KMS-11 (cell line): ENCODE data around the gene ITPR1.

Experiments
- H2AFZ ChIP-seq: fragments of 200-600 bp; sonication (generic); 2 replicates; pipeline ENCODE4 v1.6.1; 2016; ENCODE audit warnings: antibody characterized with exemption, mixed run types, low read depth
- H3K27ac ChIP-seq: fragments of 200-600 bp; sonication (generic); 2 replicates; pipeline ENCODE4 v1.6.1; 2016; ENCODE audit warnings: mild to moderate bottlenecking, mixed run types
- H3K27me3 ChIP-seq: fragments of 200-600 bp; sonication (generic); 2 replicates; pipeline ENCODE4 v1.6.1; 2017; ENCODE audit warnings: mild to moderate bottlenecking, low read depth, mixed run types, moderate library complexity; ENCODE audit not compliant: insufficient read depth
- H3K36me3 ChIP-seq: fragments of 200-600 bp; sonication (generic); 2 replicates; pipeline ENCODE4 v1.6.1; 2017; ENCODE audit warnings: mild to moderate bottlenecking, mixed run types; ENCODE audit not compliant: insufficient read depth
- H3K4me1 ChIP-seq: fragments of 200-600 bp; sonication (generic); 2 replicates; pipeline ENCODE4 v1.6.1; 2016; ENCODE audit warnings: mild to moderate bottlenecking, low read depth, mixed run types; ENCODE audit not compliant: poor library complexity, severe bottlenecking
- H3K4me2 ChIP-seq: fragments of 200-600 bp; sonication (generic); 2 replicates; pipeline ENCODE4 v1.7.0; 2016; ENCODE audit warnings: mild to moderate bottlenecking, mixed run types
- H3K4me3 ChIP-seq: fragments of 200-600 bp; sonication (generic); IDR thresholded peaks from 2 replicates; pipeline ENCODE4 v1.6.1; 2017; ENCODE audit warnings: low read depth, low read length, mixed read lengths; ENCODE audit not compliant: insufficient read depth
- H3K79me2 ChIP-seq: fragments of 200-600 bp; sonication (generic); 2 replicates; pipeline ENCODE4 v1.6.1; 2016; ENCODE audit warnings: low read depth, mixed run types; ENCODE audit not compliant: insufficient read depth
- H3K9ac ChIP-seq: fragments of 200-600 bp; sonication (generic); 2 replicates; pipeline ENCODE4 v1.6.1; 2016; ENCODE audit warnings: mild to moderate bottlenecking, mixed run types
- H4K20me1 ChIP-seq: fragments of 200-600 bp; sonication (generic); 2 replicates; pipeline ENCODE4 v1.6.1; 2016; ENCODE audit warnings: mild to moderate bottlenecking, mixed run types; ENCODE audit not compliant: insufficient read depth
- CTCF ChIP-seq: fragments of 200-600 bp; sonication (generic); conservative IDR thresholded peaks from 2 replicates; pipeline ENCODE4 v1.6.1; 2017; ENCODE audit warnings: low read depth, mild to moderate bottlenecking, antibody characterized with exemption, low read length, moderate library complexity, mixed read lengths

ITPR1 gene

GRCh38 chr3:4745235-4745610 is 252.1 kb downstream of the ITPR1 start:
- H3K9ac ChIP-seq, result no peak overlapping the region
- H2AFZ ChIP-seq, result no peak overlapping the region
- no peak overlapping the region for H3K4me3 ChIP-seq
- H3K4me2 ChIP-seq, result no peak overlapping the region
- no peaks in the 10 kb centered on the region for H3K27me3 ChIP-seq
- H4K20me1 ChIP-seq, result no peaks in the 10 kb centered on the region
- H3K27ac ChIP-seq, result no peak overlapping the region
- H3K4me1 ChIP-seq, result no peaks in the 10 kb centered on the region
- H3K36me3 ChIP-seq, result no peaks in the 10 kb centered on the region
- no peak for TF ChIP-seq CTCF
- H3K79me2 ChIP-seq, result no peaks in the 10 kb centered on the region

GRCh38 chr3:4746241-4746958 is 253.3 kb downstream of the ITPR1 start:
- no peak for TF ChIP-seq CTCF
- Histone ChIP-seq H3K36me3 (no peaks in the 10 kb centered on the region), H3K27me3 (no peaks in the 10 kb centered on the region), H3K4me2 (no peak overlapping the region), H3K79me2 (no peaks in the 10 kb centered on the region), H3K4me3 (no peak overlapping the region), H3K27ac (no peak overlapping the region), H4K20me1 (no peaks in the 10 kb centered on the region), H3K4me1 (no peaks in the 10 kb centered on the region), H2AFZ (no peak overlapping the region), H3K9ac (no peak overlapping the region)

GRCh38 chr3:4748127-4748526 is 255.0 kb downstream of the ITPR1 start:
- no peaks in the 10 kb centered on the region for H3K36me3 ChIP-seq
- no peaks in the 10 kb centered on the region for H3K4me1 ChIP-seq
- no peak overlapping the region for H3K4me2 ChIP-seq
- no peaks in the 10 kb centered on the region for H3K79me2 ChIP-seq
- H3K27me3 ChIP-seq, result no peaks in the 10 kb centered on the region
- no peak overlapping the region for H2AFZ ChIP-seq
- no peak for TF ChIP-seq CTCF
- H3K9ac ChIP-seq, result no peak overlapping the region
- H3K27ac ChIP-seq, result no peak overlapping the region
- no peak overlapping the region for H3K4me3 ChIP-seq
- no peaks in the 10 kb centered on the region for H4K20me1 ChIP-seq

GRCh38 chr3:4748701-4749378 is 255.7 kb downstream of the ITPR1 start:
- H3K4me2 ChIP-seq, result no peak overlapping the region
- H3K9ac ChIP-seq, result no peak overlapping the region
- no peaks in the 10 kb centered on the region for H3K27me3 ChIP-seq
- H3K79me2 ChIP-seq, result no peaks in the 10 kb centered on the region
- no peak overlapping the region for H3K4me3 ChIP-seq
- no peaks in the 10 kb centered on the region for H4K20me1 ChIP-seq
- no peaks in the 10 kb centered on the region for H3K4me1 ChIP-seq
- H3K27ac ChIP-seq, result no peak overlapping the region
- H2AFZ ChIP-seq, result no peak overlapping the region
- no peak for TF ChIP-seq CTCF
- H3K36me3 ChIP-seq, result no peaks in the 10 kb centered on the region
